Astrocyte (in vitro differentiated cells and primary cell): Measurements from ENCODE around the gene OTOP3. TPM values are rescaled to one million over a fixed set of nuclear protein-coding genes. Genes with fewer than 3 reads are reported as not detected.

ENCODE experiments used
- DNase-seq: peaks from one replicate; pipeline ENCODE4 v3.0.0-alpha.2; 2010; ENCODE audit warnings: low read depth
- FAIRE-seq: peaks from 2 replicates; lab custom pipeline; 2011; peaks lifted over from hg19 to GRCh38; lab: Jason Lieb, UNC
- H2AFZ ChIP-seq: 2 replicates; pipeline ENCODE4 v1.6.0; 2012; ENCODE audit warnings: low read depth, low read length, inconsistent platforms
- H3K27ac ChIP-seq: 2 replicates; pipeline ENCODE4 v1.5.1; 2011; ENCODE audit warnings: low read depth, low read length, inconsistent platforms
- H3K27me3 ChIP-seq: 2 replicates; pipeline ENCODE4 v1.6.0; 2011; ENCODE audit warnings: low read length, inconsistent platforms; ENCODE audit not compliant: insufficient read depth
- H3K36me3 ChIP-seq: 2 replicates; pipeline ENCODE4 v1.5.1; 2011; ENCODE audit warnings: low read length, inconsistent platforms; ENCODE audit not compliant: insufficient read depth
- H3K4me1 ChIP-seq: 2 replicates; pipeline ENCODE4 v1.5.1; 2011; ENCODE audit warnings: low read length, inconsistent platforms; ENCODE audit not compliant: insufficient read depth
- H3K4me2 ChIP-seq: 2 replicates; pipeline ENCODE4 v1.6.0; 2012; ENCODE audit warnings: low read length, inconsistent platforms
- H3K4me3 ChIP-seq: 2 replicates; pipeline ENCODE4 v1.5.1; 2011; ENCODE audit warnings: low read depth, mild to moderate bottlenecking, low read length, inconsistent platforms; ENCODE audit not compliant: insufficient read depth
- H3K79me2 ChIP-seq: 2 replicates; pipeline ENCODE4 v1.6.0; 2012; ENCODE audit warnings: mild to moderate bottlenecking, low read length, inconsistent platforms; ENCODE audit not compliant: insufficient read depth
- H3K9ac ChIP-seq: 2 replicates; pipeline ENCODE4 v1.6.0; 2012; ENCODE audit warnings: mild to moderate bottlenecking, low read length, inconsistent platforms
- H3K9me3 ChIP-seq: 2 replicates; pipeline ENCODE4 v1.5.1; 2012; ENCODE audit warnings: low read depth, mild to moderate bottlenecking, low read length, inconsistent platforms; ENCODE audit not compliant: insufficient read depth
- H4K20me1 ChIP-seq: 2 replicates; pipeline ENCODE4 v1.6.0; 2012; ENCODE audit warnings: low read length, inconsistent platforms; ENCODE audit not compliant: insufficient read depth
- H3K27ac Mint-ChIP-seq: one replicate; pipeline ENCODE4 v1.8.0; 2021; ENCODE audit warnings: mild to moderate bottlenecking, mixed read lengths; ENCODE audit not compliant: unreplicated experiment
- H3K27me3 Mint-ChIP-seq: one replicate; pipeline ENCODE4 v1.8.0; 2021; ENCODE audit warnings: low read depth, mixed read lengths; ENCODE audit not compliant: unreplicated experiment
- H3K36me3 Mint-ChIP-seq: one replicate; pipeline ENCODE4 v1.8.0; 2021; ENCODE audit warnings: low read depth, mixed read lengths; ENCODE audit not compliant: unreplicated experiment
- H3K4me1 Mint-ChIP-seq: one replicate; pipeline ENCODE4 v1.8.0; 2021; ENCODE audit warnings: low read depth, mixed read lengths; ENCODE audit not compliant: unreplicated experiment
- H3K4me3 Mint-ChIP-seq: one replicate; pipeline ENCODE4 v1.8.0; 2021; ENCODE audit warnings: mild to moderate bottlenecking, moderate library complexity, mixed read lengths; ENCODE audit not compliant: unreplicated experiment
- H3K9me3 Mint-ChIP-seq: one replicate; pipeline ENCODE4 v1.8.0; 2021; ENCODE audit warnings: mild to moderate bottlenecking, mixed read lengths; ENCODE audit not compliant: unreplicated experiment
- EZH2 ChIP-seq: IDR thresholded peaks from 2 replicates; pipeline ENCODE4 v1.6.1; 2012; ENCODE audit warnings: mild to moderate bottlenecking, low read length, inconsistent platforms; ENCODE audit not compliant: insufficient read depth
- total RNA-seq: library from RNA; stranded (reverse); gene quantifications from 2 replicates; pipeline ENCODE4 v1.2.1, GENCODE V29; 2021
- TF ChIP-seq, protein P1 (sequence below): IDR thresholded peaks from 2 replicates; pipeline ENCODE4 v1.5.1; 2011; ENCODE audit warnings: low read depth, mild to moderate bottlenecking, inconsistent platforms, low read length, moderate library complexity; ENCODE audit not compliant: insufficient read depth

The OTOP3 gene
- total RNA-seq, 1 donor from 2014 or later: not detected

DNA sequence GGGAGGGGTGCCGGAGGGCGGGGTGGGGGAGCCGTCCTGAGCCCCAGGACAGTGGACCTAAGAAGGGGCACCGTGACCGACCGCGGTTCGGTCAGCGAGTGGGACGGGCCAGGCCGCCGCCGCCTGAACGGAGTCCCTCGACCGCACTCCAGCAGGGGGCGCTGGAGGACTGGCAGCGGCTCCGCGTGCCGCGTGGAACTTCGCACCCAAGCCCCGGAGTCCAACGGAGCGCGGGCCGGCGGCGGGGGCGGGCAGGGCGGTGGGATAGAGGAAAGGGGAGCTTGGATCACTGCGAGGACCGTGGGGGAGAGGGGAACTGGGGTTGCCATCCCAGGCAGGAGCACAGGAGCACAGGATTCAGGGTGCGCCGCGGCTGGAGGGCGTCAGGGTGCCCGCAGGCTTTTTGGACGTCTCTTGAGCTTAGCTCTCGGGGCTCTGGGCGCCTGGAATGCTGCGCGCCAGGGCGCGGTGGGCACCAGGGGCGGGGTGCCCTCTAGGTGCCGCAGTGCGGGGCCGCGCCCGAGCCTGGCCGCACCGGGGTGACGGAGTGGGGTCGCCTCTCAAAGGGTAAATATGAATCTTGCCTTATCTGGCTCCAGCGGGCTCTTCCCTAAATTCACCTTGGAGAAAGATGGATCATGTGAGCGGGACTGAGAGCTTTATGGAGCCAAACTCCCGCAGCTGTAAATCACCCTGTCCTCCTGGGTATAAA is 12.0 kb upstream of the OTOP3 start:
- peaks cover 62% of the 10 kb centered on the region for H3K27me3 Mint-ChIP-seq
- no peak for FAIRE-seq
- H3K27me3 ChIP-seq: peaks cover 57% of the 10 kb centered on the region

DNA sequence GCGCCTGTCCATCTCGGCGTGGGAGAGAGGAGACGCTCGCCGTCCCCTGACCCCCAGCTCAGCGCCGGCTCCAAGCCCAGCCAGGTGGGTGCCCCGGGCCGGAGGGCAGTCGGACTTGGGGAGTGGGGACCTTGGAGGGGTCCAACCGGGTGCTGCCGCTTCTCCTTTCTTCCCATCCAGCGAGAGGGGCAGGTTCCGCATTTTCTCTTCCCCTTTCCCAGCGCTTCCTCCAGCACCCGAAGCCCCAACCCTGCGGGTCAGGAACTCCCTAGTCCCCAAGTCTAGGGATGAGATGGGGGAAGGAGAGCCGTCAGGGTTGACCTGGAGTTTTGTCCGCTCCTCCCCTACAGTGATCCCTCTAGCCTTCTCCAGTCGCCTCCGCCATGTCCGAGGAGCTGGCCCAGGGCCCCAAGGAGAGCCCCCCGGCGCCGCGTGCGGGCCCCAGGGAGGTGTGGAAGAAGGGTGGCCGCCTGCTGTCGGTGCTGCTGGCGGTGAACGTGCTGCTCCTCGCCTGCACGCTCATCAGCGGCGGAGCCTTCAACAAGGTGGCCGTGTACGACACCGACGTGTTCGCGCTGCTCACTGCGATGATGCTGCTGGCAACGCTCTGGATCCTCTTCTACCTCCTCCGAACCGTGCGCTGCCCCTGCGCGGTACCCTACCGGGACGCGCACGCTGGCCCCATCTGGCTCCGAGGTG is 11.3 kb upstream of the OTOP3 start, which contains the start of gene OTOP2:
TSS of gene OTOP2 (plus strand) at position 24 of the 699 bp plus-strand sequence. CDS start at position 384, 360 bp downstream.
- no peaks in the 10 kb centered on the region for H3K79me2 ChIP-seq
- no peaks in the 10 kb centered on the region for H4K20me1 ChIP-seq
- H3K9ac ChIP-seq: no peak within 1 kb of the TSS
- H3K27ac ChIP-seq: no peak within 1 kb of the TSS
- no peaks in the 10 kb centered on the region for H3K4me1 ChIP-seq
- Mint-ChIP-seq H3K27me3 (peaks cover 63% of the 10 kb centered on the region), H3K27ac (no peak within 1 kb of the TSS), H3K9me3 (peaks cover 6% of the 10 kb centered on the region), H3K4me3 (no peak within 1 kb of the TSS), H3K36me3 (no peaks in the 10 kb centered on the region), H3K4me1 (no peaks in the 10 kb centered on the region)
- peak; percentile 95 for TF ChIP-seq EZH2
- TF ChIP-seq, protein P1, sequence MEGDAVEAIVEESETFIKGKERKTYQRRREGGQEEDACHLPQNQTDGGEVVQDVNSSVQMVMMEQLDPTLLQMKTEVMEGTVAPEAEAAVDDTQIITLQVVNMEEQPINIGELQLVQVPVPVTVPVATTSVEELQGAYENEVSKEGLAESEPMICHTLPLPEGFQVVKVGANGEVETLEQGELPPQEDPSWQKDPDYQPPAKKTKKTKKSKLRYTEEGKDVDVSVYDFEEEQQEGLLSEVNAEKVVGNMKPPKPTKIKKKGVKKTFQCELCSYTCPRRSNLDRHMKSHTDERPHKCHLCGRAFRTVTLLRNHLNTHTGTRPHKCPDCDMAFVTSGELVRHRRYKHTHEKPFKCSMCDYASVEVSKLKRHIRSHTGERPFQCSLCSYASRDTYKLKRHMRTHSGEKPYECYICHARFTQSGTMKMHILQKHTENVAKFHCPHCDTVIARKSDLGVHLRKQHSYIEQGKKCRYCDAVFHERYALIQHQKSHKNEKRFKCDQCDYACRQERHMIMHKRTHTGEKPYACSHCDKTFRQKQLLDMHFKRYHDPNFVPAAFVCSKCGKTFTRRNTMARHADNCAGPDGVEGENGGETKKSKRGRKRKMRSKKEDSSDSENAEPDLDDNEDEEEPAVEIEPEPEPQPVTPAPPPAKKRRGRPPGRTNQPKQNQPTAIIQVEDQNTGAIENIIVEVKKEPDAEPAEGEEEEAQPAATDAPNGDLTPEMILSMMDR: no peak
- no peak within 1 kb of the TSS for H3K4me3 ChIP-seq
- no peaks in the 10 kb centered on the region for H3K9me3 ChIP-seq
- H3K4me2 ChIP-seq: peak within 1 kb of the TSS; percentile 58
- DNase-seq: no peak
- H2AFZ ChIP-seq: no peak within 1 kb of the TSS
- H3K36me3 ChIP-seq: no peaks in the 10 kb centered on the region
- peaks cover 55% of the 10 kb centered on the region for H3K27me3 ChIP-seq
- FAIRE-seq: no peak

More for the DNA sequence above, 12.0 kb upstream of the OTOP3 start:
- DNase-seq: no peak
- H3K4me3 Mint-ChIP-seq: no peak overlapping the region
- Histone ChIP-seq H3K4me3 (no peak overlapping the region), H2AFZ (no peak overlapping the region), H3K36me3 (no peaks in the 10 kb centered on the region), H3K27ac (no peak overlapping the region), H3K4me1 (no peaks in the 10 kb centered on the region), H3K79me2 (no peaks in the 10 kb centered on the region), H4K20me1 (no peaks in the 10 kb centered on the region), H3K9ac (no peak overlapping the region), H3K9me3 (no peaks in the 10 kb centered on the region), H3K4me2 (peak overlapping the region; percentile 58)
- H3K36me3 Mint-ChIP-seq: no peaks in the 10 kb centered on the region
- no peak overlapping the region for H3K27ac Mint-ChIP-seq
- H3K9me3 Mint-ChIP-seq: peaks cover 6% of the 10 kb centered on the region
- TF ChIP-seq, protein P1: peak; percentile 2
- TF ChIP-seq EZH2: peak; percentile 97
- H3K4me1 Mint-ChIP-seq: no peaks in the 10 kb centered on the region
